Measurements from ENCODE around the gene RNF113B. TPM values are rescaled to one million over a fixed set of nuclear protein-coding genes. Genes with fewer than 3 reads are reported as not detected.

The RNF113B gene
- polyA plus RNA-seq, 2 of the 4 experiments (the other 2 are of a cell fraction): not detected

DNA sequence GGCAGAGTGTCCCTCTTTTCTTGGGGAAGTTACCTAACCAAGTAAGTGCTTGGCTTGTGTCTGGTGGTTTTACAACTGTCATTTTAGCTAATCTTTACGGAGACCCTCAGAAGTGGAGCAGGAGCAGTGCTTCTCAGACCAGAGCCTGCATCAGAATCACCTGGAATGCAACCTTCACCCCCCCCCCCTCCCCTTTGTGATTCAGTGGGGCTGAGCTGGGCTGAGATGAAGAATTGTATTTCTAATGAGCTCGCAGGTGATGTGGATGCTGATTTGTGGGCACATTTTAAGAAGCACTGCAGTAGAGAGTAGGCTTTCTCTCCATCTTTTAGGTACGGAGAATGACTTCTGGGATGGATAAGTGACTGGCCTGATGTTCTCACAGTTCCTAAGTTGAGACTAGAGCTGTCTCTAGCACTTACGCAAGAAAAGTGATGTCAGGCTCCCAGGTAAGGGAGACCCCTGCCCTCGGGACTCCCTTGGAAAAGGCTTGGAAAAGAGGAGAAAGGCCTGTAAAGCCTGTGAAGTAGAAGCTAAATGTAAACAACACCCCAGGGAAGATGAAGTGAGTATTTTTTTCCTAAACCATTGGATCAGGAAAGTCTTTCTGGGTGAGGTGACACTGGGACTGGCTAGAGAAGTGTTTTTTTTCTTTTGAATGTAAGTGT lies 23.3 kb upstream of the RNF113B start:
- DNase-seq (ENCODE audit: low read depth in 1 of 2, low spot score in 1 of 2): no peak
- no peak for ATAC-seq
- H3K27ac ChIP-seq: no peak overlapping the region
- TF ChIP-seq MYC (IDR thresholded peaks at IDR 0.05; ENCODE audit: borderline replicate concordance, low read length) (no peak), ESRRA (IDR thresholded peaks at IDR 0.05; ENCODE audit: borderline replicate concordance, low read length) (no peak), CEBPB (IDR thresholded peaks at IDR 0.05) (no peak), ZSCAN20 (CRISPR knock-in tag; IDR thresholded peaks at IDR 0.05) (no peak), HOXB13 (CRISPR knock-in tag; IDR thresholded peaks at IDR 0.05; ENCODE audit: low read depth) (no peak), ZNF302 (CRISPR knock-in tag; IDR thresholded peaks at IDR 0.05) (no peak), BHLHE40 (IDR thresholded peaks at IDR 0.05; ENCODE audit: low read depth, low read length) (no peak), ZC3H11A (IDR thresholded peaks at IDR 0.05) (no peak), RCOR1 (IDR thresholded peaks at IDR 0.05; ENCODE audit: low read depth, low read length) (no peak), NR3C1 (IDR thresholded peaks at IDR 0.05) (no peak), HOXB5 (CRISPR knock-in tag; IDR thresholded peaks at IDR 0.05) (no peak), FOXS1 (CRISPR knock-in tag; IDR thresholded peaks at IDR 0.05) (no peak), CBX8 (IDR thresholded peaks at IDR 0.05) (no peak), FOSL2 (IDR thresholded peaks at IDR 0.05) (no peak), FOSL2 (CRISPR knock-in tag; IDR thresholded peaks at IDR 0.05) (no peak)
- TF ChIP-seq, protein P1, sequence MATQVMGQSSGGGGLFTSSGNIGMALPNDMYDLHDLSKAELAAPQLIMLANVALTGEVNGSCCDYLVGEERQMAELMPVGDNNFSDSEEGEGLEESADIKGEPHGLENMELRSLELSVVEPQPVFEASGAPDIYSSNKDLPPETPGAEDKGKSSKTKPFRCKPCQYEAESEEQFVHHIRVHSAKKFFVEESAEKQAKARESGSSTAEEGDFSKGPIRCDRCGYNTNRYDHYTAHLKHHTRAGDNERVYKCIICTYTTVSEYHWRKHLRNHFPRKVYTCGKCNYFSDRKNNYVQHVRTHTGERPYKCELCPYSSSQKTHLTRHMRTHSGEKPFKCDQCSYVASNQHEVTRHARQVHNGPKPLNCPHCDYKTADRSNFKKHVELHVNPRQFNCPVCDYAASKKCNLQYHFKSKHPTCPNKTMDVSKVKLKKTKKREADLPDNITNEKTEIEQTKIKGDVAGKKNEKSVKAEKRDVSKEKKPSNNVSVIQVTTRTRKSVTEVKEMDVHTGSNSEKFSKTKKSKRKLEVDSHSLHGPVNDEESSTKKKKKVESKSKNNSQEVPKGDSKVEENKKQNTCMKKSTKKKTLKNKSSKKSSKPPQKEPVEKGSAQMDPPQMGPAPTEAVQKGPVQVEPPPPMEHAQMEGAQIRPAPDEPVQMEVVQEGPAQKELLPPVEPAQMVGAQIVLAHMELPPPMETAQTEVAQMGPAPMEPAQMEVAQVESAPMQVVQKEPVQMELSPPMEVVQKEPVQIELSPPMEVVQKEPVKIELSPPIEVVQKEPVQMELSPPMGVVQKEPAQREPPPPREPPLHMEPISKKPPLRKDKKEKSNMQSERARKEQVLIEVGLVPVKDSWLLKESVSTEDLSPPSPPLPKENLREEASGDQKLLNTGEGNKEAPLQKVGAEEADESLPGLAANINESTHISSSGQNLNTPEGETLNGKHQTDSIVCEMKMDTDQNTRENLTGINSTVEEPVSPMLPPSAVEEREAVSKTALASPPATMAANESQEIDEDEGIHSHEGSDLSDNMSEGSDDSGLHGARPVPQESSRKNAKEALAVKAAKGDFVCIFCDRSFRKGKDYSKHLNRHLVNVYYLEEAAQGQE (IDR thresholded peaks at IDR 0.05): no peak
- TF ChIP-seq, protein P2, sequence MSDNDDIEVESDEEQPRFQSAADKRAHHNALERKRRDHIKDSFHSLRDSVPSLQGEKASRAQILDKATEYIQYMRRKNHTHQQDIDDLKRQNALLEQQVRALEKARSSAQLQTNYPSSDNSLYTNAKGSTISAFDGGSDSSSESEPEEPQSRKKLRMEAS (IDR thresholded peaks at IDR 0.05): no peak
- TF ChIP-seq, protein P3, sequence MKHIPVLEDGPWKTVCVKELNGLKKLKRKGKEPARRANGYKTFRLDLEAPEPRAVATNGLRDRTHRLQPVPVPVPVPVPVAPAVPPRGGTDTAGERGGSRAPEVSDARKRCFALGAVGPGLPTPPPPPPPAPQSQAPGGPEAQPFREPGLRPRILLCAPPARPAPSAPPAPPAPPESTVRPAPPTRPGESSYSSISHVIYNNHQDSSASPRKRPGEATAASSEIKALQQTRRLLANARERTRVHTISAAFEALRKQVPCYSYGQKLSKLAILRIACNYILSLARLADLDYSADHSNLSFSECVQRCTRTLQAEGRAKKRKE (CRISPR knock-in tag; IDR thresholded peaks at IDR 0.05; ENCODE audit: low read depth): no peak
- no peaks in the 10 kb centered on the region for H3K9me3 ChIP-seq
- 90% methylated on average over 5 of the region's 5 CpGs for WGBS (ENCODE audit: missing lambda C conversion rate)
- no peak overlapping the region for H3K4me3 ChIP-seq
- no peak for FAIRE-seq
- POLR2A ChIA-PET: no interaction called here
- H3K4me2 ChIP-seq: no peak overlapping the region
- CTCF ChIA-PET: interaction anchor here (0.9 kb wide), 1 partner anchor 16 kb away, joined by 3 read pairs; no protein-coding TSS in a partner anchor
- H3K4me1 ChIP-seq: 0 out of 3 replicates have a peak, but pooled peaks cover 3% of the 10 kb centered on the region

DNA sequence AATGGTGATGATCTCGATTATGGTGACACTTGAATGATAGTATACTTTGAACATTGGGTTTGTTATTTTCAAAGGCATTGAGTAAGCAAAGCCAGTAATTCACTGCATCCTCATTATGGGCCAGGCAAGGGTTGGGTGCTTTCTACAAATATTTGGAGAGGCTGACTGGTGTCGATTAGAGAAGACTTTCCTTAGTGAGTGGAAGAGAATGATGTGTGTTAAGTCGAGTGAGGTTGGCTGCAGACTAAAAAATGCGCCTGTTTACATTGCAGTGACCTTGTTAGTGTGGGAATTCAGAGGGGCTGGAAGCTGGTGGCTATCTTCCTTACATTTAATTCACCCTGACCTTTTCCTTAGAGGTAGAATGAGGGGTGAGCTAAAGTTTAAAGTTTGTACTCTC lies 22.4 kb upstream of the RNF113B start:
- Histone ChIP-seq H3K9me3 (no peaks in the 10 kb centered on the region), H3K27ac (no peak overlapping the region), H3K4me1 (0 out of 3 replicates have a peak, but pooled peaks cover 3% of the 10 kb centered on the region), H3K4me2 (no peak overlapping the region), H3K4me3 (no peak overlapping the region)
- DNase-seq (ENCODE audit: low read depth in 1 of 2, low spot score in 1 of 2) (no peak), FAIRE-seq (no peak), ATAC-seq (no peak)
- 41% methylated on average over 4 of the region's 4 CpGs for WGBS (ENCODE audit: missing lambda C conversion rate)
- CTCF ChIA-PET: interaction anchor here (0.9 kb wide), 1 partner anchor 15 kb away, joined by 3 read pairs; no protein-coding TSS in a partner anchor
- TF ChIP-seq, protein P4, sequence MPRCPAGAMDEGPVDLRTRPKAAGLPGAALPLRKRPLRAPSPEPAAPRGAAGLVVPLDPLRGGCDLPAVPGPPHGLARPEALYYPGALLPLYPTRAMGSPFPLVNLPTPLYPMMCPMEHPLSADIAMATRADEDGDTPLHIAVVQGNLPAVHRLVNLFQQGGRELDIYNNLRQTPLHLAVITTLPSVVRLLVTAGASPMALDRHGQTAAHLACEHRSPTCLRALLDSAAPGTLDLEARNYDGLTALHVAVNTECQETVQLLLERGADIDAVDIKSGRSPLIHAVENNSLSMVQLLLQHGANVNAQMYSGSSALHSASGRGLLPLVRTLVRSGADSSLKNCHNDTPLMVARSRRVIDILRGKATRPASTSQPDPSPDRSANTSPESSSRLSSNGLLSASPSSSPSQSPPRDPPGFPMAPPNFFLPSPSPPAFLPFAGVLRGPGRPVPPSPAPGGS (IDR thresholded peaks at IDR 0.05): no peak
- TF ChIP-seq CBX8 (IDR thresholded peaks at IDR 0.05) (no peak), NR3C1 (IDR thresholded peaks at IDR 0.05) (no peak), ZC3H11A (IDR thresholded peaks at IDR 0.05) (no peak), TP53 (CRISPR knock-in tag; IDR thresholded peaks at IDR 0.05) (no peak), JUN (IDR thresholded peaks at IDR 0.05) (no peak), EP300 (IDR thresholded peaks at IDR 0.05) (no peak), ZNF302 (CRISPR knock-in tag; IDR thresholded peaks at IDR 0.05) (no peak), GATA3 (IDR thresholded peaks at IDR 0.05; ENCODE audit: borderline replicate concordance) (no peak), EHF (CRISPR knock-in tag; IDR thresholded peaks at IDR 0.05) (no peak), FOSB (CRISPR knock-in tag; IDR thresholded peaks at IDR 0.05) (no peak)
- TF ChIP-seq, protein P5, sequence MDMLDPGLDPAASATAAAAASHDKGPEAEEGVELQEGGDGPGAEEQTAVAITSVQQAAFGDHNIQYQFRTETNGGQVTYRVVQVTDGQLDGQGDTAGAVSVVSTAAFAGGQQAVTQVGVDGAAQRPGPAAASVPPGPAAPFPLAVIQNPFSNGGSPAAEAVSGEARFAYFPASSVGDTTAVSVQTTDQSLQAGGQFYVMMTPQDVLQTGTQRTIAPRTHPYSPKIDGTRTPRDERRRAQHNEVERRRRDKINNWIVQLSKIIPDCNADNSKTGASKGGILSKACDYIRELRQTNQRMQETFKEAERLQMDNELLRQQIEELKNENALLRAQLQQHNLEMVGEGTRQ (IDR thresholded peaks at IDR 0.05): no peak
- TF ChIP-seq, protein P6, sequence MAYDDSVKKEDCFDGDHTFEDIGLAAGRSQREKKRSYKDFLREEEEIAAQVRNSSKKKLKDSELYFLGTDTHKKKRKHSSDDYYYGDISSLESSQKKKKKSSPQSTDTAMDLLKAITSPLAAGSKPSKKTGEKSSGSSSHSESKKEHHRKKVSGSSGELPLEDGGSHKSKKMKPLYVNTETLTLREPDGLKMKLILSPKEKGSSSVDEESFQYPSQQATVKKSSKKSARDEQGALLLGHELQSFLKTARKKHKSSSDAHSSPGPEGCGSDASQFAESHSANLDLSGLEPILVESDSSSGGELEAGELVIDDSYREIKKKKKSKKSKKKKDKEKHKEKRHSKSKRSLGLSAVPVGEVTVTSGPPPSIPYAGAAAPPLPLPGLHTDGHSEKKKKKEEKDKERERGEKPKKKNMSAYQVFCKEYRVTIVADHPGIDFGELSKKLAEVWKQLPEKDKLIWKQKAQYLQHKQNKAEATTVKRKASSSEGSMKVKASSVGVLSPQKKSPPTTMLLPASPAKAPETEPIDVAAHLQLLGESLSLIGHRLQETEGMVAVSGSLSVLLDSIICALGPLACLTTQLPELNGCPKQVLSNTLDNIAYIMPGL (CRISPR knock-in tag; IDR thresholded peaks at IDR 0.05; ENCODE audit: borderline replicate concordance): no peak
- TF ChIP-seq, protein P7, sequence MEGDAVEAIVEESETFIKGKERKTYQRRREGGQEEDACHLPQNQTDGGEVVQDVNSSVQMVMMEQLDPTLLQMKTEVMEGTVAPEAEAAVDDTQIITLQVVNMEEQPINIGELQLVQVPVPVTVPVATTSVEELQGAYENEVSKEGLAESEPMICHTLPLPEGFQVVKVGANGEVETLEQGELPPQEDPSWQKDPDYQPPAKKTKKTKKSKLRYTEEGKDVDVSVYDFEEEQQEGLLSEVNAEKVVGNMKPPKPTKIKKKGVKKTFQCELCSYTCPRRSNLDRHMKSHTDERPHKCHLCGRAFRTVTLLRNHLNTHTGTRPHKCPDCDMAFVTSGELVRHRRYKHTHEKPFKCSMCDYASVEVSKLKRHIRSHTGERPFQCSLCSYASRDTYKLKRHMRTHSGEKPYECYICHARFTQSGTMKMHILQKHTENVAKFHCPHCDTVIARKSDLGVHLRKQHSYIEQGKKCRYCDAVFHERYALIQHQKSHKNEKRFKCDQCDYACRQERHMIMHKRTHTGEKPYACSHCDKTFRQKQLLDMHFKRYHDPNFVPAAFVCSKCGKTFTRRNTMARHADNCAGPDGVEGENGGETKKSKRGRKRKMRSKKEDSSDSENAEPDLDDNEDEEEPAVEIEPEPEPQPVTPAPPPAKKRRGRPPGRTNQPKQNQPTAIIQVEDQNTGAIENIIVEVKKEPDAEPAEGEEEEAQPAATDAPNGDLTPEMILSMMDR (IDR thresholded peaks at IDR 0.05): no peak
- POLR2A ChIA-PET: no interaction called here
